AG20443 (cell line): Measurements from ENCODE around the gene SLCO2A1.

ENCODE experiments used
- DNase-seq: peaks from one replicate; pipeline ENCODE4 v3.0.0; 2012; ENCODE audit warnings: low spot score, mixed read lengths

Gene SLCO2A1

GRCh38 chr3:133999891-134000685 is 29.6 kb downstream of the SLCO2A1 start:
- no peak for DNase-seq

GRCh38 chr3:133998691-133999241 is 31.0 kb downstream of the SLCO2A1 start:
- DNase-seq: no peak

- DNase-seq: no peak
These were observed 31.7 kb downstream of the SLCO2A1 start for GRCh38 chr3:133997871-133998635.

GRCh38 chr3:133996996-133997395 is 32.7 kb downstream of the SLCO2A1 start:
- no peak for DNase-seq

GRCh38 chr3:133996251-133996661 is 33.5 kb downstream of the SLCO2A1 start:
- DNase-seq: no peak

GRCh38 chr3:133995264-133995663 is 34.5 kb downstream of the SLCO2A1 start:
- no peak for DNase-seq

GRCh38 chr3:133994166-133994890 is 35.4 kb downstream of the SLCO2A1 start:
- no peak for DNase-seq

GRCh38 chr3:133992951-133993620 is 36.6 kb downstream of the SLCO2A1 start:
- DNase-seq: no peak

- DNase-seq: no peak
These were observed 37.3 kb downstream of the SLCO2A1 start for GRCh38 chr3:133992381-133992780.

GRCh38 chr3:133991637-133992036 is 38.1 kb downstream of the SLCO2A1 start:
- DNase-seq: no peak

GRCh38 chr3:133991209-133991608 is 38.5 kb downstream of the SLCO2A1 start:
- DNase-seq: peak; percentile 76

- DNase-seq: no peak
These were observed 39.6 kb downstream of the SLCO2A1 start for GRCh38 chr3:133989936-133990702.

GRCh38 chr3:133988631-133989161 is 41.0 kb downstream of the SLCO2A1 start:
- no peak for DNase-seq

- DNase-seq: no peak
These were observed 41.7 kb downstream of the SLCO2A1 start for GRCh38 chr3:133987948-133988484.

GRCh38 chr3:133987136-133987535 is 42.6 kb downstream of the SLCO2A1 start:
- DNase-seq: no peak

- DNase-seq: no peak
These were observed 43.4 kb downstream of the SLCO2A1 start for GRCh38 chr3:133986311-133986710.

GRCh38 chr3:133984975-133985374 is 44.8 kb downstream of the SLCO2A1 start:
- DNase-seq: no peak

- DNase-seq: no peak
These were observed 45.9 kb downstream of the SLCO2A1 start for GRCh38 chr3:133983576-133984560.

- no peak for DNase-seq
These were observed 46.6 kb downstream of the SLCO2A1 start for GRCh38 chr3:133983126-133983525.
